SK-N-SH treated with all-trans-retinoic acid at 6 μM for 48 hours (cell line): ENCODE measurements around the gene ARHGAP15.

Experiments
- ATAC-seq: fragments of 200-7000 bp; cut with Tn5 transposase; 3 replicates; pipeline ENCODE4 v1.9.1; 2020; ENCODE audit warnings: mild to moderate bottlenecking, moderate library complexity
- ARNTL ChIP-seq: fragments of 450-650 bp; formaldehyde crosslinking; IDR thresholded peaks from 2 replicates; pipeline ENCODE4 v1.5.0; 2020; ENCODE audit warnings: low read depth, mild to moderate bottlenecking, moderate library complexity, borderline replicate concordance
- BACH2 ChIP-seq: fragments of 250-450 bp; sonication (Bioruptor Pico); IDR thresholded peaks from 2 replicates; pipeline ENCODE4 v1.9.0; 2021; ENCODE audit warnings: mild to moderate bottlenecking, borderline replicate concordance
- CSDC2 ChIP-seq: fragments of 250-450 bp; sonication (Bioruptor Pico); IDR thresholded peaks from 2 replicates; pipeline ENCODE4 v1.5.0; 2020; ENCODE audit warnings: mild to moderate bottlenecking, moderate library complexity
- CSRNP3 ChIP-seq: fragments of 250-450 bp; sonication (Bioruptor Pico); IDR thresholded peaks from 2 replicates; pipeline ENCODE4 v1.5.1; 2021; ENCODE audit warnings: mild to moderate bottlenecking, moderate library complexity
- ESRRG ChIP-seq: fragments of 250-450 bp; sonication (Bioruptor Pico); IDR thresholded peaks from 2 replicates; pipeline ENCODE4 v1.6.1; 2021; ENCODE audit warnings: mild to moderate bottlenecking
- GLIS3 ChIP-seq: fragments of 250-450 bp; sonication (Bioruptor Pico); IDR thresholded peaks from 2 replicates; pipeline ENCODE4 v1.5.0; 2020; ENCODE audit warnings: mild to moderate bottlenecking, moderate library complexity
- ISL1 ChIP-seq: fragments of 250-450 bp; sonication (Bioruptor Pico); IDR thresholded peaks from 2 replicates; pipeline ENCODE4 v2.1.2; 2022; ENCODE audit warnings: mild to moderate bottlenecking, moderate library complexity
- OSR1 ChIP-seq: fragments of 250-450 bp; sonication (Bioruptor Pico); IDR thresholded peaks from 2 replicates; pipeline ENCODE4 v1.8.0; 2022; ENCODE audit warnings: moderate library complexity, mild to moderate bottlenecking, inconsistent platforms
- POU6F1 ChIP-seq: fragments of 250-450 bp; sonication (Bioruptor Pico); IDR thresholded peaks from 2 replicates; pipeline ENCODE4 v1.8.0; 2021; ENCODE audit warnings: low read depth, mild to moderate bottlenecking, moderate library complexity, borderline replicate concordance
- PPARA ChIP-seq: fragments of 250-450 bp; sonication (Bioruptor Pico); IDR thresholded peaks from 2 replicates; pipeline ENCODE4 v1.5.0; 2020; ENCODE audit warnings: mild to moderate bottlenecking, borderline replicate concordance
- RARB ChIP-seq: fragments of 250-450 bp; sonication (Bioruptor Pico); IDR thresholded peaks from 2 replicates; pipeline ENCODE4 v1.8.0; 2021; ENCODE audit warnings: mild to moderate bottlenecking, moderate library complexity
- SNAI2 ChIP-seq: fragments of 250-450 bp; sonication (Bioruptor Pico); IDR thresholded peaks from 2 replicates; pipeline ENCODE4 v1.5.0; 2020; ENCODE audit warnings: mild to moderate bottlenecking, moderate library complexity
- TCF4 ChIP-seq: fragments of 250-450 bp; sonication (Bioruptor Pico); IDR thresholded peaks from 2 replicates; pipeline ENCODE4 v1.8.0; 2021; ENCODE audit warnings: mild to moderate bottlenecking, moderate library complexity, borderline replicate concordance
- TOX ChIP-seq: fragments of 250-450 bp; sonication (Bioruptor Pico); IDR thresholded peaks from 2 replicates; pipeline ENCODE4 v1.8.0; 2021; ENCODE audit warnings: mild to moderate bottlenecking, moderate library complexity, borderline replicate concordance
- TSHZ2 ChIP-seq: fragments of 250-450 bp; sonication (Bioruptor Pico); IDR thresholded peaks from 2 replicates; pipeline ENCODE4 v1.5.0; 2020; ENCODE audit warnings: mild to moderate bottlenecking, moderate library complexity
- ZC3H10 ChIP-seq: fragments of 250-450 bp; sonication (Bioruptor Pico); IDR thresholded peaks from 2 replicates; pipeline ENCODE4 v1.5.1; 2021; ENCODE audit warnings: mild to moderate bottlenecking, moderate library complexity
- ZFP3 ChIP-seq: fragments of 250-450 bp; sonication (Bioruptor Pico); IDR thresholded peaks from 2 replicates; pipeline ENCODE4 v1.5.0; 2020; ENCODE audit warnings: mild to moderate bottlenecking, moderate library complexity
- ZNF565 ChIP-seq: fragments of 450-650 bp; formaldehyde crosslinking; conservative IDR thresholded peaks from 2 replicates; pipeline ENCODE4 v1.5.0; 2020; ENCODE audit warnings: low read depth, mild to moderate bottlenecking, moderate library complexity
- ZNF70 ChIP-seq: fragments of 450-650 bp; formaldehyde crosslinking; IDR thresholded peaks from 2 replicates; pipeline ENCODE4 v1.5.0; 2020; ENCODE audit warnings: mild to moderate bottlenecking, moderate library complexity
- ZNF8 ChIP-seq: fragments of 450-650 bp; formaldehyde crosslinking; IDR thresholded peaks from 2 replicates; pipeline ENCODE4 v1.5.0; 2020; ENCODE audit warnings: mild to moderate bottlenecking, moderate library complexity
- TF ChIP-seq, protein P1 (sequence below): fragments of 250-450 bp; sonication (Bioruptor Pico); IDR thresholded peaks from 2 replicates; pipeline ENCODE4 v1.8.0; 2020; ENCODE audit warnings: mild to moderate bottlenecking, moderate library complexity, borderline replicate concordance
- TF ChIP-seq, protein P2 (sequence below): fragments of 250-450 bp; sonication (Bioruptor Pico); IDR thresholded peaks from 2 replicates; pipeline ENCODE4 v1.5.1; 2020; ENCODE audit warnings: low read depth, mild to moderate bottlenecking, moderate library complexity

ARHGAP15 gene

DNA sequence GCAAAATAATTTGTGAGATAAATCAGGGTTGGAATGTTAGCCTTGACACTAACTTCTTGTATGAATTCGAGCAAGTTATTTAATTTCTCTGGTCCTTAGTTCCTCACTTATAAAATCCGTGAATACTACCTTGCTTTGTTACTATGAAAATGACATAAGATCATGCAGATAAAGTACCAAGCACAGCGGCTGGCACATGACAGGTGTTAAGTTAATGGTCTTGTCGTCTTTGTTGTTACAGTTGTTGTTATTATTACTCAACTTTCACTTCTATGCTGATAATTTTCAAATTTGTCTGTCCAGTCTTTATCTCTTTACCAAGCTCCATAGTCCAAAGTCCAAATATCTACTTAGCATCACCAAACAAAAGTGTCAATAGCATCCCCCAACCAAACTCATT, 482.1 kb downstream of the ARHGAP15 start:
- ATAC-seq = no peak
- TF ChIP-seq CSDC2 (CRISPR knock-in tag) (no peak), OSR1 (CRISPR knock-in tag) (no peak), POU6F1 (CRISPR knock-in tag) (no peak), ESRRG (CRISPR knock-in tag) (no peak)

- no peak for TF ChIP-seq TCF4 (CRISPR knock-in tag)
- TF ChIP-seq BACH2 (CRISPR knock-in tag) = no peak
- no peak for TF ChIP-seq ZNF565 (CRISPR knock-in tag)
- TF ChIP-seq ZNF70 (CRISPR knock-in tag) = no peak
- no peak for TF ChIP-seq RARB (CRISPR knock-in tag)
- no peak for TF ChIP-seq POU6F1 (CRISPR knock-in tag)
- no peak for TF ChIP-seq TOX (CRISPR knock-in tag)
- no peak for TF ChIP-seq SNAI2 (CRISPR knock-in tag)
- TF ChIP-seq ESRRG (CRISPR knock-in tag) = no peak
- TF ChIP-seq CSDC2 (CRISPR knock-in tag) = no peak
- TF ChIP-seq CSRNP3 (CRISPR knock-in tag) = no peak
- TF ChIP-seq ZC3H10 (CRISPR knock-in tag) = no peak
- TF ChIP-seq PPARA (CRISPR knock-in tag) = no peak
- TF ChIP-seq, all 23 proteins: peak for 0
- no peak for ATAC-seq
These were observed 486.3 kb downstream of the ARHGAP15 start for GRCh38 chr2:143615562-143615961.

DNA sequence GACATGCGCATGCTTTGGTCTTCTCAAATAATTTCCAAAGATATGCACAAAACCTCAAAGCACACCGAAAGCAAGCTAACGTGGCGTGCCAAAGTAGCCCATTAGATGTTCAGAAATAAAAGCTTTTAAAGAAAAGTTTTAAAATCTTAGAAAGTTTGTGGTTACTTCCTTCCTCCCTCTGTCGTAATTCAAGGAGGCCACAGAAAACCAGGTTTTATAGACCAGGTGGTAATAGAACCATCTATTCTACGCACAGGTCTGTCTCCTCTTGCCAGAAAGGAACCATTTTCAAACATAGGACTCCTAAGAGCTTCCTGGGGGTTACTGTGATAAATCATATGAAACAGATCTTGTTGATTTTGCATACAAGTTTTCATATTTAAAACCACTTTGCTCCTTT, 487.2 kb downstream of the ARHGAP15 start:
- no peak for ATAC-seq
- TF ChIP-seq TCF4 (CRISPR knock-in tag) (no peak), ZNF70 (CRISPR knock-in tag) (no peak), ARNTL (CRISPR knock-in tag) (no peak), ZNF8 (no peak), RARB (CRISPR knock-in tag) (no peak), CSRNP3 (CRISPR knock-in tag) (no peak), ZFP3 (CRISPR knock-in tag) (no peak), ESRRG (CRISPR knock-in tag) (no peak), ISL1 (no peak), GLIS3 (CRISPR knock-in tag) (no peak), PPARA (CRISPR knock-in tag) (no peak), SNAI2 (CRISPR knock-in tag) (no peak), TSHZ2 (CRISPR knock-in tag) (no peak), TOX (CRISPR knock-in tag) (no peak), ZNF565 (CRISPR knock-in tag) (no peak), BACH2 (CRISPR knock-in tag) (no peak), OSR1 (CRISPR knock-in tag) (no peak), ZC3H10 (CRISPR knock-in tag) (no peak)
- TF ChIP-seq, protein P1, sequence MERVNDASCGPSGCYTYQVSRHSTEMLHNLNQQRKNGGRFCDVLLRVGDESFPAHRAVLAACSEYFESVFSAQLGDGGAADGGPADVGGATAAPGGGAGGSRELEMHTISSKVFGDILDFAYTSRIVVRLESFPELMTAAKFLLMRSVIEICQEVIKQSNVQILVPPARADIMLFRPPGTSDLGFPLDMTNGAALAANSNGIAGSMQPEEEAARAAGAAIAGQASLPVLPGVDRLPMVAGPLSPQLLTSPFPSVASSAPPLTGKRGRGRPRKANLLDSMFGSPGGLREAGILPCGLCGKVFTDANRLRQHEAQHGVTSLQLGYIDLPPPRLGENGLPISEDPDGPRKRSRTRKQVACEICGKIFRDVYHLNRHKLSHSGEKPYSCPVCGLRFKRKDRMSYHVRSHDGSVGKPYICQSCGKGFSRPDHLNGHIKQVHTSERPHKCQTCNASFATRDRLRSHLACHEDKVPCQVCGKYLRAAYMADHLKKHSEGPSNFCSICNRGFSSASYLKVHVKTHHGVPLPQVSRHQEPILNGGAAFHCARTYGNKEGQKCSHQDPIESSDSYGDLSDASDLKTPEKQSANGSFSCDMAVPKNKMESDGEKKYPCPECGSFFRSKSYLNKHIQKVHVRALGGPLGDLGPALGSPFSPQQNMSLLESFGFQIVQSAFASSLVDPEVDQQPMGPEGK = no peak
- TF ChIP-seq, protein P2, sequence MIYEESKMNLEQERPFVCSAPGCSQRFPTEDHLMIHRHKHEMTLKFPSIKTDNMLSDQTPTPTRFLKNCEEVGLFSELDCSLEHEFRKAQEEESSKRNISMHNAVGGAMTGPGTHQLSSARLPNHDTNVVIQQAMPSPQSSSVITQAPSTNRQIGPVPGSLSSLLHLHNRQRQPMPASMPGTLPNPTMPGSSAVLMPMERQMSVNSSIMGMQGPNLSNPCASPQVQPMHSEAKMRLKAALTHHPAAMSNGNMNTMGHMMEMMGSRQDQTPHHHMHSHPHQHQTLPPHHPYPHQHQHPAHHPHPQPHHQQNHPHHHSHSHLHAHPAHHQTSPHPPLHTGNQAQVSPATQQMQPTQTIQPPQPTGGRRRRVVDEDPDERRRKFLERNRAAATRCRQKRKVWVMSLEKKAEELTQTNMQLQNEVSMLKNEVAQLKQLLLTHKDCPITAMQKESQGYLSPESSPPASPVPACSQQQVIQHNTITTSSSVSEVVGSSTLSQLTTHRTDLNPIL (CRISPR knock-in tag) = no peak
